ENCODE data around the gene TLE7. TPM values are rescaled to one million over a fixed set of nuclear protein-coding genes. Genes with fewer than 3 reads are reported as not detected.

TLE7 gene
- total RNA-seq, 6 experiments from 2014 or later: not detected

GRCh38 chr16:71431176-71431575 lies 10.7 kb downstream of the TLE7 start:
- no peak for DNase-seq
- Mint-ChIP-seq H3K4me3 (no peak overlapping the region), H3K27ac (no peak overlapping the region), H3K4me1 (ENCODE audit: low read depth) (peaks cover 16% of the 10 kb centered on the region), H3K9me3 (no peaks in the 10 kb centered on the region; the same call in 1 of the 2 replicates), H3K36me3 (ENCODE audit: low read depth) (no peaks in the 10 kb centered on the region), H3K27me3 (ENCODE audit: insufficient read depth) (peaks cover 17% of the 10 kb centered on the region)
- TF ChIP-seq CTCF (IDR thresholded peaks at IDR 0.05): no peak

GRCh38 chr16:71430744-71431143 lies 11.1 kb downstream of the TLE7 start:
- Mint-ChIP-seq H3K36me3 (ENCODE audit: low read depth) (no peaks in the 10 kb centered on the region), H3K4me3 (no peak overlapping the region), H3K9me3 (no peaks in the 10 kb centered on the region; the same call in 1 of the 2 replicates), H3K4me1 (ENCODE audit: low read depth) (peaks cover 16% of the 10 kb centered on the region), H3K27me3 (ENCODE audit: insufficient read depth) (peaks cover 20% of the 10 kb centered on the region), H3K27ac (no peak overlapping the region)
- TF ChIP-seq CTCF (IDR thresholded peaks at IDR 0.05): no peak
- no peak for DNase-seq

GRCh38 chr16:71429581-71429980 lies 12.3 kb downstream of the TLE7 start:
- Mint-ChIP-seq H3K9me3 (no peaks in the 10 kb centered on the region; the same call in 1 of the 2 replicates), H3K4me3 (no peak overlapping the region), H3K4me1 (ENCODE audit: low read depth) (peaks cover 16% of the 10 kb centered on the region), H3K27me3 (ENCODE audit: insufficient read depth) (peaks cover 28% of the 10 kb centered on the region), H3K36me3 (ENCODE audit: low read depth) (no peaks in the 10 kb centered on the region), H3K27ac (peak overlapping the region; percentile 40; the same call in 1 of the 2 replicates)
- TF ChIP-seq CTCF (IDR thresholded peaks at IDR 0.05): no peak
- no peak for DNase-seq

GRCh38 chr16:71428883-71429282 lies 13.0 kb downstream of the TLE7 start:
- H3K36me3 Mint-ChIP-seq (ENCODE audit: low read depth): no peaks in the 10 kb centered on the region
- H3K27ac Mint-ChIP-seq: peak overlapping the region; percentile 40
- no peaks in the 10 kb centered on the region; the same call in 1 of the 2 replicates for H3K9me3 Mint-ChIP-seq
- no peak overlapping the region for H3K4me3 Mint-ChIP-seq
- peaks cover 16% of the 10 kb centered on the region for H3K4me1 Mint-ChIP-seq (ENCODE audit: low read depth)
- no peak for TF ChIP-seq CTCF (IDR thresholded peaks at IDR 0.05)
- peak; percentile 81 for DNase-seq
- peaks cover 34% of the 10 kb centered on the region for H3K27me3 Mint-ChIP-seq (ENCODE audit: insufficient read depth)

DNA sequence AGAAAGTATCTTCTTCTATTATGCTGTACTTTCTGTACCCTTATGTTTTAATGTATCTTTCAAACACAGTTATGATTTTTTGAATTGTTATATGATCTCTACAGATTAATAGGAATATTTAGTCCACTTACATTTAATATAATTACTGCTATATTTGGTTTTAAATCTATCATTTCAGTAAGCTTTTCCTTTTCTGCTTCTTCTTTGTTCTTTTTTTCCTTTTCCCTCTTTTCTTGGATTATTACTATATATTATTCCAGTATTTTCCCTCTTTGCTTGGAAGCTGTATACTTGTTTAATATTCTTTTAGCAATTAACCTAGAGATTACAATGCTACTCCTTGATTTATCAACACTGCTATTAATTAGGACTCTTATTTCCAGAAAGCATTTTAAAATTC lies 13.5 kb downstream of the TLE7 start:
- no peaks in the 10 kb centered on the region for H3K36me3 Mint-ChIP-seq (ENCODE audit: low read depth)
- DNase-seq: no peak
- TF ChIP-seq CTCF (IDR thresholded peaks at IDR 0.05): no peak
- no peak overlapping the region for H3K4me3 Mint-ChIP-seq
- no peaks in the 10 kb centered on the region; the same call in 1 of the 2 replicates for H3K9me3 Mint-ChIP-seq
- peaks cover 39% of the 10 kb centered on the region for H3K27me3 Mint-ChIP-seq (ENCODE audit: insufficient read depth)
- H3K4me1 Mint-ChIP-seq (ENCODE audit: low read depth): peaks cover 16% of the 10 kb centered on the region
- H3K27ac Mint-ChIP-seq: peak overlapping the region; percentile 40

Measured in HFFc6 (cell line).